Right lobe of liver (tissue), 4 donors: ENCODE data around the gene HOXA3.

Experiments
- CTCF ChIP-seq, 4 donors: fragments of 200-600 bp in 3 of 4; fragments of 450-650 bp in 1 of 4; IDR thresholded peaks; one replicate each; pipeline versions ENCODE4 v1.5.1 to v1.8.0; 2016 to 2022; ENCODE audit warnings: antibody characterized with exemption in 4 of 4, mild to moderate bottlenecking in 2 of 4
- POLR2A ChIP-seq: fragments of 450-650 bp; IDR thresholded peaks from one replicate; pipeline ENCODE4 v1.6.1; 2017; ENCODE audit warnings: antibody characterized with exemption, mild to moderate bottlenecking
- donor health status: DM: no; HTN: no; CAD: no.
- donor health status: DM: no; HTN: no; CAD: no.
- donor health status: DM: no; HTN: yes; CAD: no.

DNA sequence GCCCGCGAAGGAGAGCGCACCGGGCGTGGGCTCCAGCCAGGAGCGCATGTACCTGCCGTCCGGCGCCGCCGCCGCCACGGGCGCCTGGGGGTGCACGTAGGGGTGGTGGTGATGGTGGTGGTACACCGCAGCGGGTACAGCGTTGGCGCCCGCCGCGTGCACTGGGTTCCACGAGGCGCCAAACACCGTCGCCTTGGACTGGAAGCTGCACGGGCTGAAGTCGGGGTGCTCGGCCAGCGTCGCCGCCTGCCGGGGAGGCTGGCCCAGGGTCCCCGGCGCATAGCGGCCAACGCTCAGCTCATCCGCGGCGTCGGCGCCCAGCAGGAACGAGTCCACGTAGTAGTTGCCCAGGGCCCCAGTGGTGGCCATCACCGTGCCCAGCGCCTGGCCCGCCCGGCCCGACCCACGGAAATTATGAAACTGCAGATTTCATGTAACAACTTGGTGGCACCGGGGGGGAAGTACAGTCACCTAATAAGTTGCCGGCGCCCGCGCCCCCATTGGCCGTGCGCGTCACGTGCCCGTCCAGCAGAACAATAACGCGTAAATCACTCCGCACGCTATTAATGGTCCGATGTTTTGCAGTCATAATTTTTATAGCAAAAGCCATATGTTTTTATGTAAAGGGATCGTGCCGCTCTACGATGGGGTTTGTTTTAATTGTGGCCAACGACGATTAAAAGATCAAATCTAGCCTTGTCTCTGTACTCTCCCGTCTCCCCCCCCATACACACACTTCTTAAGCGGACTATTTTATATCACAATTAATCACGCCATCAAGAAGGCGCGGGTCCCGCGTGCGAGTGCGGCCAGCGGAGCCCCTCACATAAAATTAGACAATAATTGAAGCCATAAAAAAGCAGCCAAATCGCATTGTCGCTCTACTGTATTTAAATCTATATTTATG is 13.0 kb upstream of the HOXA3 start, which contains the start of gene HOXA9:
- TF ChIP-seq CTCF (IDR thresholded peaks at IDR 0.05) = no peak
- no peak for TF ChIP-seq POLR2A
